Parathyroid adenoma (tissue), 2 donors: Measurements from ENCODE around the gene TP73.
A peak's percentile ranks its signal among the peaks of the same experiment; 100 is the strongest.
"Not testable (repeated sequence)": the region's sequence is repeated elsewhere in the genome, so short reads cannot be mapped to it uniquely, and the experiment has no call there.

Experiments
- H2AFZ ChIP-seq: fragments of 300-600 bp; sonication (generic); one replicate; pipeline ENCODE4 v1.7.0; 2017; ENCODE audit warnings: antibody characterized with exemption, mild to moderate bottlenecking
- H3K27ac ChIP-seq: fragments of 300-600 bp; sonication (generic); one replicate; pipeline ENCODE4 v1.7.0; 2017
- H3K27me3 ChIP-seq: fragments of 300-600 bp; sonication (generic); one replicate; pipeline ENCODE4 v1.7.0; 2017; ENCODE audit warnings: low read length; ENCODE audit not compliant: control insufficient read depth, insufficient read depth
- H3K36me3 ChIP-seq: fragments of 300-600 bp; sonication (generic); one replicate; pipeline ENCODE4 v1.7.0; 2017; ENCODE audit warnings: low read length; ENCODE audit not compliant: control insufficient read depth, insufficient read depth
- H3K4me1 ChIP-seq: fragments of 300-600 bp; sonication (generic); one replicate; pipeline ENCODE4 v1.7.0; 2017; ENCODE audit warnings: control low read depth
- H3K4me2 ChIP-seq: fragments of 300-600 bp; sonication (generic); one replicate; pipeline ENCODE4 v1.7.0; 2017; ENCODE audit warnings: low read length
- H3K4me3 ChIP-seq: fragments of 300-600 bp; sonication (generic); one replicate; pipeline ENCODE4 v1.7.0; 2017; ENCODE audit warnings: low read depth, low read length
- H3K79me2 ChIP-seq: fragments of 300-600 bp; sonication (generic); one replicate; pipeline ENCODE4 v1.7.0; 2017; ENCODE audit warnings: control low read depth
- H3K9ac ChIP-seq: fragments of 300-600 bp; sonication (generic); one replicate; pipeline ENCODE4 v1.7.0; 2017; ENCODE audit warnings: mild to moderate bottlenecking
- H3K9me3 ChIP-seq: fragments of 300-600 bp; sonication (generic); one replicate; pipeline ENCODE4 v1.7.0; 2017; ENCODE audit warnings: low read length; ENCODE audit not compliant: control insufficient read depth
- CTCF ChIP-seq: fragments of 300-600 bp; sonication (generic); IDR thresholded peaks from one replicate; pipeline ENCODE4 v1.7.0; 2017; ENCODE audit warnings: antibody characterized with exemption, mild to moderate bottlenecking
- donor health status: primary hyperparathyroidism.

TP73 gene

GRCh38 chr1:3721955-3722465 lies 69.7 kb downstream of the TP73 start:
- Histone ChIP-seq H3K9ac (no peak overlapping the region), H3K79me2 (no peaks in the 10 kb centered on the region), H2AFZ (no peak overlapping the region), H3K4me2 (no peak overlapping the region), H3K27me3 (no peaks in the 10 kb centered on the region), H3K36me3 (no peaks in the 10 kb centered on the region), H3K27ac (no peak overlapping the region), H3K4me3 (no peak overlapping the region), H3K4me1 (no peaks in the 10 kb centered on the region), H3K9me3 (no peaks in the 10 kb centered on the region)
- TF ChIP-seq CTCF: no peak

- Histone ChIP-seq H2AFZ (no peak overlapping the region), H3K36me3 (no peaks in the 10 kb centered on the region)
- no peak for TF ChIP-seq CTCF
Observed at GRCh38 chr1:3722846-3723245, 70.5 kb downstream of the TP73 start.

GRCh38 chr1:3724416-3725030 lies 72.2 kb downstream of the TP73 start:
- H3K4me2 ChIP-seq, H2AFZ ChIP-seq, H3K4me1 ChIP-seq, H3K9ac ChIP-seq, H3K4me3 ChIP-seq, H3K36me3 ChIP-seq, H3K27ac ChIP-seq, H3K9me3 ChIP-seq, H3K27me3 ChIP-seq, H3K79me2 ChIP-seq: not testable (repeated sequence)
- TF ChIP-seq CTCF: peak; percentile 91

More at GRCh38 chr1:3722846-3723245, 70.5 kb downstream of the TP73 start:
- Histone ChIP-seq H3K79me2 (no peaks in the 10 kb centered on the region), H3K4me3 (no peak overlapping the region), H3K27me3 (no peaks in the 10 kb centered on the region), H3K4me2 (no peak overlapping the region), H3K9ac (no peak overlapping the region), H3K4me1 (no peaks in the 10 kb centered on the region), H3K9me3 (no peaks in the 10 kb centered on the region), H3K27ac (no peak overlapping the region)

GRCh38 chr1:3725366-3725765 lies 73.0 kb downstream of the TP73 start:
- H3K27me3 ChIP-seq: no peaks in the 10 kb centered on the region
- no peak for TF ChIP-seq CTCF
- no peaks in the 10 kb centered on the region for H3K9me3 ChIP-seq
- no peak overlapping the region for H3K4me3 ChIP-seq
- no peak overlapping the region for H3K27ac ChIP-seq
- H3K36me3 ChIP-seq: no peaks in the 10 kb centered on the region
- H3K9ac ChIP-seq: no peak overlapping the region
- H3K4me2 ChIP-seq: no peak overlapping the region
- no peaks in the 10 kb centered on the region for H3K4me1 ChIP-seq
- no peaks in the 10 kb centered on the region for H3K79me2 ChIP-seq
- no peak overlapping the region for H2AFZ ChIP-seq
